ENCODE measurements around the gene TBC1D4.
"Not testable (repeated sequence)": the region's sequence is repeated elsewhere in the genome, so short reads cannot be mapped to it uniquely, and the experiment has no call there.

The TBC1D4 gene

DNA sequence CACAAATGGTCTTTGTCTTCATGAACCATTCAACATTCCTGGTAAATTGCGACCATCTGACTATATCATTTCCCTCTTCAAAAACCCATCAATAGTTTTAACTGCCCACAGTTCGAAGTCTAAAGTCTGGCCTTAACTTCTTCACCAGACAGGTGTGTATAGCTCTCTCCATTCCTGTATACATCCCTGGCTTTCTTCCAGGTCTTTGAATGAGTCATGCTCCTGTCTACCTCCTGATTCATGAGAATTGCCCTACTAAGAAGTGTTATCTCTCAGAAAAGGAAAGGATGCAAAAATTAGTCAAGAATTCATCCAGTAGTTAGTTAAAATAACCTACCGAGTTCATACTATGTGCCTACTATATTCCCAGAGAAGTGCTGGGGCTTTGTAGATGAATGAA, 225.0 kb downstream of the TBC1D4 start:
- DNase-seq = no peak

GRCh38 chr13:75255653-75256052, 226.3 kb downstream of the TBC1D4 start:
- DNase-seq = no peak

- DNase-seq = no peak
Measured at GRCh38 chr13:75255147-75255546, 226.8 kb downstream of the TBC1D4 start.

GRCh38 chr13:75251188-75251587, 230.8 kb downstream of the TBC1D4 start:
- no peak for DNase-seq

DNA sequence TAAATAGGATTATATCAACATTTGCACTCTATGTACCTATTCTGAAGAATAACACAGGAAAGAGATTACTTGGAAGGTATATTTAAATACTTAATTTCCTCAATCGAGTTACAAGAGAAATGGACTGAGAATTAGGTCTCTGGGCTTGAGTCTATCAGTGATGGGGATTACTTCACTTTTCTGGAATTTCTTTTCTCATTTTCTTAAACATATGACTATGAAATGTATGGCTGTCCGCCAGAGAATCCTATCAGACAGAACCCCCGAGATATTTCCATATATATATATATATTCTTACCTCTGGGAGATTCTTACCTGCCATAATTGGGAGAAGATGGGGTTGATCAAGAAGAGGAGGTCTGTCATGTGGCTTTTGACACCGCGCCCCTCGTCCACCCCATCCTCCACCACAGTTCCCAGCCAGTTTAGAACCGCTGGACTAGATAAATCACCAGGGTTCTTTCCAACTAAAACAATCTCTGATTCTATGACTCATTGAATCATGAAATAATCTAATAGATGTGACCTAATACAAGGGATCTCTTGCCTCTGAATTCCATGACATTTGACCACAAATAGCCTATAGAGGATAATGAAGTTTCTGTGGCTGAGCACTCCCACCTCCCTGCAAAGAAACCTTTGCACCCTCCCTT, 231.3 kb downstream of the TBC1D4 start:
- no peak for DNase-seq

GRCh38 chr13:75245578-75245977, 236.4 kb downstream of the TBC1D4 start:
- DNase-seq = not testable (repeated sequence)

DNA sequence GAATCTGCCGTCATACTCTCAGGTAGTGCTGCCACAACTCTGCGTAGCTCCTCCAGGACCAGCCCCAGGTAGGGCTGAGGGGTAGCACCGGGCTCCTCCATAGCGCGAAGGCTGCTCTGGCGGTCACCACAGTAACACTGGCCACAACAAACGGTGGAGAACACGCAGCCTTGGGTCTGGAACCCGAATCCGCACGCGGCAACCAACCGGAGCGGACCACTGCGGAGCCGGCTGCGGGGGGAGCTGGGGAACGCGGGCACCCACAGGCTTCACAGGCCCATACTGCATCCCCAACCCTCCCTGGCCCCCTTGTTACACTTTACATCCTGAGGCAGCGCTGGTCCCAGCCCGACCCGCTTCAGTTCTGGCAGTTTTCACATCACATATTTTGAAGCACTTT, 241.7 kb downstream of the TBC1D4 start:
- DNase-seq = not testable (repeated sequence)

DNA sequence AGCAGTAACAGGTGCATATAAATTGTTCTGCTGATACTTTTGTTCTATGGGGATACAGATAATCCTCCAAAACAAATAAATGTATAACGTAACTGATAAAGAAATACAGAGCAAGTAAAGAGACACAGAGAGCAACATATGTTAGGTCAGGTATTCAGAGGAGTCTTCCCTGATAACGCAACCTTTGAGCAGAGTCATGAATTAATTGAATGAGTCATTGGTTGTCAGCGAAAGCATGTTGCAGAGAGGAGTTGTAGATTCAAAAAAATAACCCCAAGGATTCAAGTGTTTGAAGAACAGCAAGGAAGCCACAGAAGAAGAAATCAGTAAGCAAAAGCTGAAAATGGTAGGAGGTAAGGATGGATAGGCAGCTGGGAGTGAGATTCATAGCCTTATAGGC, 245.2 kb downstream of the TBC1D4 start:
- no peak for DNase-seq

Measured in SW 1271 (cell line).